Uterus (tissue), 2 donors: Measurements from ENCODE around the gene TIMP3.

Experiments
- POLR2A ChIP-seq, 2 donors: fragments of 450-650 bp; IDR thresholded peaks; one replicate each; pipeline ENCODE4 v1.6.1; 2016; ENCODE audit warnings: antibody characterized with exemption in 2 of 2, mild to moderate bottlenecking in 1 of 2, moderate library complexity in 1 of 2
- TF ChIP-seq, protein P1 (sequence below), 4 experiments: fragments of 200-600 bp in 2 of 4; fragments of 450-650 bp in 2 of 4; sonication (generic) in 2 of 4; IDR thresholded peaks; one replicate each; pipeline ENCODE4 v1.5.1; 2016 to 2019; ENCODE audit warnings: antibody characterized with exemption in 4 of 4, mild to moderate bottlenecking in 2 of 4, moderate library complexity in 1 of 4

DNA sequence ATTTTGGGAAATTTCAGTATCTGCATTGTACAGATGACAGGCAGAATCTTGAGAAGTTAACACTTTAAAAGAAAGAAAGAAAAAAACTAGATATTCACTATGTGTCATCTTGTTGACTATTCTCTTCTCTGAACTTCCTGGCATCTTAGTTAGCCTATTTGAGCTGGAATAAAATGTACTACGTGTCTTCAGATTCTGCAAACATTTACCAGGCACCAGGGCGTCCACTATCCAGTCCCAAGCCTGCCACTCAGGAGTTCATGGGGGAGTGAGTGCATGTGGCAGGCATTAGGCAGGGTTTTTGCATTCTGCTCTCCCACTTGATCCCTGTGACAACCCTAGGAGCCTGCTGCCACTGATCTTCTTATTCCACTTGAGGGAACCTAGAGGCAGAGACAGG is 25.0 kb downstream of the TIMP3 start:
- TF ChIP-seq, protein P1, sequence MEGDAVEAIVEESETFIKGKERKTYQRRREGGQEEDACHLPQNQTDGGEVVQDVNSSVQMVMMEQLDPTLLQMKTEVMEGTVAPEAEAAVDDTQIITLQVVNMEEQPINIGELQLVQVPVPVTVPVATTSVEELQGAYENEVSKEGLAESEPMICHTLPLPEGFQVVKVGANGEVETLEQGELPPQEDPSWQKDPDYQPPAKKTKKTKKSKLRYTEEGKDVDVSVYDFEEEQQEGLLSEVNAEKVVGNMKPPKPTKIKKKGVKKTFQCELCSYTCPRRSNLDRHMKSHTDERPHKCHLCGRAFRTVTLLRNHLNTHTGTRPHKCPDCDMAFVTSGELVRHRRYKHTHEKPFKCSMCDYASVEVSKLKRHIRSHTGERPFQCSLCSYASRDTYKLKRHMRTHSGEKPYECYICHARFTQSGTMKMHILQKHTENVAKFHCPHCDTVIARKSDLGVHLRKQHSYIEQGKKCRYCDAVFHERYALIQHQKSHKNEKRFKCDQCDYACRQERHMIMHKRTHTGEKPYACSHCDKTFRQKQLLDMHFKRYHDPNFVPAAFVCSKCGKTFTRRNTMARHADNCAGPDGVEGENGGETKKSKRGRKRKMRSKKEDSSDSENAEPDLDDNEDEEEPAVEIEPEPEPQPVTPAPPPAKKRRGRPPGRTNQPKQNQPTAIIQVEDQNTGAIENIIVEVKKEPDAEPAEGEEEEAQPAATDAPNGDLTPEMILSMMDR (IDR thresholded peaks at IDR 0.05), result no peak
- no peak for TF ChIP-seq POLR2A (IDR thresholded peaks at IDR 0.05)
